ENCODE results near the gene PRPF19. TPM values are rescaled to one million over a fixed set of nuclear protein-coding genes. Genes with fewer than 3 reads are reported as not detected.

The PRPF19 gene
- total and polyA plus RNA-seq, 2 of the 13 experiments (the other 11 are each of a cell fraction or from before 2014, with no cell fraction given) = 27.4 to 91.1 TPM

DNA sequence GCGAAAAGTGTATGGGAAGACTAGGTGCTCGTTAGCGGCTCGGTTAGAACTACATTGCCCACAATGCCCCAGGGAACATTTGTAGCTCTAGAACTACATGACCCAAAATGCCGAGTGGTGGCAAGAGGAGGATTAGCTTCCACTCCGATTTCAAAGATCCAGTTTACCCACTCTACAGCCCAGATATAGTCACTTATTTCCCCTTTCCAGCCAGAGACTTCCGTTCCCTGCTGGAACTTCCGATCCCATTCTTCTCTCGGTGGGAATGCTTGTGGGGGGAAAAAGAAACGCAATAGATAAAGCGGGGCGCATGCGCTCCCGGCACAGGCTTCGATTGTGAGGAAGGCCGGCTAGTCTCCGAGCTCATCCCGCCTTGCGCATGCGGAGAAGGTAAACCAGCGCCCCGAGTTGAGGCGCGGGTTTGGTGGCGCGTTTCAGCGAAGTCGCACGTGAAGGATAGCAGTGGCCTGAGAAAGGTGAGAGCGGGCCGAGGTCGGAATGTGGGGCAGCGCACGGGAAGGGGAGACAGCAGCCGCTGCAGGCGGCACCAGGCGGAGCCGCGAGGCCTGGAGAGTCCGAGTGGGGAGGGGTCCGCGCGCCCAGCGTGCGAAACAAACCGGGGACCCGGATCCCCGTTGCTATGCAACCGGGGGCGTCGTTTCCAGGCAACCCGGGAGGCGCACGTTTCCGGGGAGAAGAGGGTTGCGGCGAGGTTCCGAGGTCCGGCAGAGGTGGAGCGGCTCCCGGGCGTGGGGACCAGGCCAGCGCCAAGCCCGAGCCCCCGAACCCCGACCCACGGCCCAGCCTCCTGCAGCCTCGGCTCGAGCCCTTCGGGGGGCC lies 7.6 kb upstream of the PRPF19 start, which contains the start of gene TMEM109:
Gene TMEM109, plus strand, starts transcription at position 366 of the 840 bp plus-strand sequence. CDS start 5,536 bp downstream, outside the sequence.
- Histone ChIP-seq H3K27me3 (ENCODE audit: control insufficient read depth in 1 of 2, insufficient read depth in 2 of 2, low read length in 2 of 2) (no peaks in the 10 kb centered on the region), H3K4me3 (replicated peaks in 1 of 3; ENCODE audit: insufficient read depth in 1 of 3, low read depth in 2 of 3, low read length in 3 of 3) (peak within 1 kb of the TSS; percentile 24 to 62 (median 53); a peak in 5 of 6 replicates), H4K20me1 (ENCODE audit: insufficient read depth, low read length) (no peaks in the 10 kb centered on the region), H3K36me3 (replicated peaks in 1 of 2; ENCODE audit: control insufficient read depth in 1 of 2, insufficient read depth in 2 of 2, low read length in 2 of 2) (no peaks in the 10 kb centered on the region), H3K9me3 (ENCODE audit: low read length) (no peaks in the 10 kb centered on the region), H2AFZ (ENCODE audit: low read length) (peak within 1 kb of the TSS; percentile 79), H3K79me2 (ENCODE audit: insufficient read depth, low read length) (no peaks in the 10 kb centered on the region), H3K4me2 (ENCODE audit: low read depth, low read length) (peak within 1 kb of the TSS; percentile 64), H3K4me1 (ENCODE audit: insufficient read depth, low read length) (peaks cover 27% of the 10 kb centered on the region), H3K27ac (ENCODE audit: extremely low read length, insufficient read depth, low read length) (peak within 1 kb of the TSS; percentile 64), H3K9ac (ENCODE audit: insufficient read depth, low read depth, low read length) (peak within 1 kb of the TSS; percentile 62)
- WGBS (ENCODE audit: low lambda C conversion rate) = 58% methylated on average over 58 of the region's 70 CpGs
- in situ Hi-C loops (cut with HindIII; ENCODE audit: extremely low pct_ligation_motif_present, low pct_unique_long_range_greater_than_20kb) = no loop called here
- CTCF ChIA-PET (ENCODE audit: low intra/inter-chr PET ratio, low total read pairs) = no interaction called here
- peak; percentile 92 for ATAC-seq
- peak; percentile 79 for FAIRE-seq
- BruUV-seq (replicated peaks) = TSS peak; percentile 63
- intact Hi-C loops (cut with micrococcal nuclease; ENCODE audit: unreplicated experiment) = no loop called here
- POLR2A ChIA-PET = interaction anchor here (1.0 to 1.5 kb wide), 4 partner anchors 9 to 63 kb away, joined by 3 to 7 read pairs (median 4); partner anchors contain the start of gene TMEM132A
- DNase-seq (ENCODE audit: low spot score) = peak; percentile 68
- no peak for TF ChIP-seq ZNF510 (CRISPR knock-in tag; IDR thresholded peaks at IDR 0.05; ENCODE audit: low read depth)
- TF ChIP-seq ESRRA (CRISPR knock-in tag; IDR thresholded peaks at IDR 0.05; ENCODE audit: low read depth) = no peak
- TF ChIP-seq ZNF724P (CRISPR knock-in tag; IDR thresholded peaks at IDR 0.05; ENCODE audit: borderline replicate concordance) = no peak
- no peak for TF ChIP-seq FOXO4 (CRISPR knock-in tag; conservative IDR thresholded peaks at IDR 0.05)
- TF ChIP-seq, protein P1, sequence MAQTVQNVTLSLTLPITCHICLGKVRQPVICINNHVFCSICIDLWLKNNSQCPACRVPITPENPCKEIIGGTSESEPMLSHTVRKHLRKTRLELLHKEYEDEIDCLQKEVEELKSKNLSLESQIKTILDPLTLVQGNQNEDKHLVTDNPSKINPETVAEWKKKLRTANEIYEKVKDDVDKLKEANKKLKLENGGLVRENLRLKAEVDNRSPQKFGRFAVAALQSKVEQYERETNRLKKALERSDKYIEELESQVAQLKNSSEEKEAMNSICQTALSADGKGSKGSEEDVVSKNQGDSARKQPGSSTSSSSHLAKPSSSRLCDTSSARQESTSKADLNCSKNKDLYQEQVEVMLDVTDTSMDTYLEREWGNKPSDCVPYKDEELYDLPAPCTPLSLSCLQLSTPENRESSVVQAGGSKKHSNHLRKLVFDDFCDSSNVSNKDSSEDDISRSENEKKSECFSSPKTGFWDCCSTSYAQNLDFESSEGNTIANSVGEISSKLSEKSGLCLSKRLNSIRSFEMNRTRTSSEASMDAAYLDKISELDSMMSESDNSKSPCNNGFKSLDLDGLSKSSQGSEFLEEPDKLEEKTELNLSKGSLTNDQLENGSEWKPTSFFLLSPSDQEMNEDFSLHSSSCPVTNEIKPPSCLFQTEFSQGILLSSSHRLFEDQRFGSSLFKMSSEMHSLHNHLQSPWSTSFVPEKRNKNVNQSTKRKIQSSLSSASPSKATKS (CRISPR knock-in tag; IDR thresholded peaks at IDR 0.05) = no peak
- TF ChIP-seq, protein P2, sequence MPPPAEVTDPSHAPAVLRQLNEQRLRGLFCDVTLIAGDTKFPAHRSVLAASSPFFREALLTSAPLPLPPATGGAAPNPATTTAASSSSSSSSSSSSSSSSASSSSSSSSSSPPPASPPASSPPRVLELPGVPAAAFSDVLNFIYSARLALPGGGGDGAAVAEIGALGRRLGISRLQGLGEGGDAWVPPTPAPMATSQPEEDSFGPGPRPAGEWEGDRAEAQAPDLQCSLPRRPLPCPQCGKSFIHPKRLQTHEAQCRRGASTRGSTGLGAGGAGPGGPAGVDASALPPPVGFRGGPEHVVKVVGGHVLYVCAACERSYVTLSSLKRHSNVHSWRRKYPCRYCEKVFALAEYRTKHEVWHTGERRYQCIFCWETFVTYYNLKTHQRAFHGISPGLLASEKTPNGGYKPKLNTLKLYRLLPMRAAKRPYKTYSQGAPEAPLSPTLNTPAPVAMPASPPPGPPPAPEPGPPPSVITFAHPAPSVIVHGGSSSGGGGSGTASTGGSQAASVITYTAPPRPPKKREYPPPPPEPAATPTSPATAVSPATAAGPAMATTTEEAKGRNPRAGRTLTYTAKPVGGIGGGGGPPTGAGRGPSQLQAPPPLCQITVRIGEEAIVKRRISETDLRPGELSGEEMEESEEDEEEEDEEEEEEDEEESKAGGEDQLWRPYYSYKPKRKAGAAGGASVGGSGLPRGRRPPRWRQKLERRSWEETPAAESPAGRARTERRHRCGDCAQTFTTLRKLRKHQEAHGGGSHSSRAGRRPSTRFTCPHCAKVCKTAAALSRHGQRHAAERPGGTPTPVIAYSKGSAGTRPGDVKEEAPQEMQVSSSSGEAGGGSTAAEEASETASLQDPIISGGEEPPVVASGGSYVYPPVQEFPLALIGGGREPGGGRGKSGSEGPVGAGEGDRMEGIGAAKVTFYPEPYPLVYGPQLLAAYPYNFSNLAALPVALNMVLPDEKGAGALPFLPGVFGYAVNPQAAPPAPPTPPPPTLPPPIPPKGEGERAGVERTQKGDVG (CRISPR knock-in tag; IDR thresholded peaks at IDR 0.05; ENCODE audit: borderline replicate concordance) = 0 out of 2 replicates have a peak, but pooled peaks have one; percentile 50
- TF ChIP-seq ZNF251 (CRISPR knock-in tag; IDR thresholded peaks at IDR 0.05) = no peak
- no peak for TF ChIP-seq ZNF703 (CRISPR knock-in tag; IDR thresholded peaks at IDR 0.05; ENCODE audit: borderline replicate concordance)
- TF ChIP-seq ZNF614 (CRISPR knock-in tag; IDR thresholded peaks at IDR 0.05; ENCODE audit: borderline replicate concordance) = no peak
- TF ChIP-seq, protein P3, sequence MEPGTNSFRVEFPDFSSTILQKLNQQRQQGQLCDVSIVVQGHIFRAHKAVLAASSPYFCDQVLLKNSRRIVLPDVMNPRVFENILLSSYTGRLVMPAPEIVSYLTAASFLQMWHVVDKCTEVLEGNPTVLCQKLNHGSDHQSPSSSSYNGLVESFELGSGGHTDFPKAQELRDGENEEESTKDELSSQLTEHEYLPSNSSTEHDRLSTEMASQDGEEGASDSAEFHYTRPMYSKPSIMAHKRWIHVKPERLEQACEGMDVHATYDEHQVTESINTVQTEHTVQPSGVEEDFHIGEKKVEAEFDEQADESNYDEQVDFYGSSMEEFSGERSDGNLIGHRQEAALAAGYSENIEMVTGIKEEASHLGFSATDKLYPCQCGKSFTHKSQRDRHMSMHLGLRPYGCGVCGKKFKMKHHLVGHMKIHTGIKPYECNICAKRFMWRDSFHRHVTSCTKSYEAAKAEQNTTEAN (CRISPR knock-in tag; conservative IDR thresholded peaks at IDR 0.05) = no peak
- TF ChIP-seq SMARCC2 (IDR thresholded peaks at IDR 0.05) = no peak
- no peak for TF ChIP-seq ZNF83 (CRISPR knock-in tag; IDR thresholded peaks at IDR 0.05; ENCODE audit: borderline replicate concordance)
- no peak for TF ChIP-seq ZMYM4 (CRISPR knock-in tag; IDR thresholded peaks at IDR 0.05)
- no peak for TF ChIP-seq ZFP36 (IDR thresholded peaks at IDR 0.05; ENCODE audit: borderline replicate concordance, low read depth, low read length, partially characterized antibody)
- TF ChIP-seq ZNF563 (CRISPR knock-in tag; IDR thresholded peaks at IDR 0.05) = 0 out of 2 replicates have a peak, but pooled peaks have one; percentile 15

Measured in HepG2 (cell line).